Measurements from ENCODE around the gene RDH16.

- no peak for TF ChIP-seq CTCF (IDR thresholded peaks at IDR 0.05)
- no peak for TF ChIP-seq POLR2A (IDR thresholded peaks at IDR 0.05)
Measured at GRCh38 chr12:56995201-56995929, 38.0 kb upstream of the RDH16 start.
